Dermis blood vessel endothelial cell (primary cell): ENCODE results near the gene ERV3-1. TPM values are rescaled to one million over a fixed set of nuclear protein-coding genes. Genes with fewer than 3 reads are reported as not detected.
"Not testable (repeated sequence)": the region's sequence is repeated elsewhere in the genome, so short reads cannot be mapped to it uniquely, and the experiment has no call there.

Experiments
- DNase-seq: peaks from one replicate; pipeline ENCODE4 v3.0.0; 2010
- total RNA-seq: library from RNA; depleted of rRNA; stranded (reverse); fragments of >200 nt; gene quantifications from 2 replicates; pipeline ENCODE4 v1.2.3, GENCODE V29; 2014

Gene ERV3-1
- 4.5 and 7.7 TPM in 2 replicates for total RNA-seq

- DNase-seq: peak; percentile 97
These were observed at the start of gene ERV3-1 for GRCh38 chr7:65006094-65006992. ERV3-1 (minus strand) TSS chr7:65006687; CDS start chr7:64993026, 13,661 bp downstream.

- DNase-seq: not testable (repeated sequence)
These were observed 49.3 kb upstream of the ERV3-1 start for GRCh38 chr7:65055786-65056185.

- DNase-seq: not testable (repeated sequence)
These were observed 48.0 kb upstream of the ERV3-1 start for GRCh38 chr7:65054466-65054994.

GRCh38 chr7:65051654-65052053 is 45.2 kb upstream of the ERV3-1 start:
- DNase-seq: not testable (repeated sequence)

- DNase-seq: not testable (repeated sequence)
These were observed 44.7 kb upstream of the ERV3-1 start for GRCh38 chr7:65051139-65051538.

GRCh38 chr7:65046329-65046728 is 39.8 kb upstream of the ERV3-1 start:
- not testable (repeated sequence) for DNase-seq

GRCh38 chr7:65045589-65045988 is 39.1 kb upstream of the ERV3-1 start:
- DNase-seq: not testable (repeated sequence)

- DNase-seq: peak; percentile 75
These were observed 32.3 kb upstream of the ERV3-1 start for GRCh38 chr7:65038767-65039166.

- peak; percentile 96 for DNase-seq
These were observed 31.5 kb upstream of the ERV3-1 start for GRCh38 chr7:65037740-65038688.

GRCh38 chr7:65036526-65036925 is 30.0 kb upstream of the ERV3-1 start:
- DNase-seq: peak; percentile 37

GRCh38 chr7:65035469-65035868 is 29.0 kb upstream of the ERV3-1 start:
- DNase-seq: not testable (repeated sequence)

GRCh38 chr7:65034120-65034782 is 27.8 kb upstream of the ERV3-1 start:
- DNase-seq: peak; percentile 59

GRCh38 chr7:65033391-65033790 is 26.9 kb upstream of the ERV3-1 start:
- DNase-seq: not testable (repeated sequence)

- not testable (repeated sequence) for DNase-seq
These were observed 18.5 kb upstream of the ERV3-1 start for GRCh38 chr7:65025023-65025422.

- not testable (repeated sequence) for DNase-seq
These were observed 14.5 kb upstream of the ERV3-1 start for GRCh38 chr7:65020978-65021377.

- not testable (repeated sequence) for DNase-seq
These were observed 3.4 kb upstream of the ERV3-1 start for GRCh38 chr7:65009881-65010280.

- DNase-seq: not testable (repeated sequence)
These were observed 2.9 kb upstream of the ERV3-1 start for GRCh38 chr7:65009394-65009793.

GRCh38 chr7:65007036-65007435 is 549 bp upstream of the ERV3-1 start:
- DNase-seq: peak; percentile 29

GRCh38 chr7:65004575-65004974 is 1.9 kb downstream of the ERV3-1 start:
- DNase-seq: peak; percentile 33

GRCh38 chr7:65002972-65003585 is 3.4 kb downstream of the ERV3-1 start:
- no peak for DNase-seq

GRCh38 chr7:65001291-65001814 is 5.1 kb downstream of the ERV3-1 start:
- DNase-seq: peak; percentile 31
